ENCODE data around the gene SNN. TPM values are rescaled to one million over a fixed set of nuclear protein-coding genes. Genes with fewer than 3 reads are reported as not detected.

Gene SNN
- total and polyA plus RNA-seq, 9 of the 15 experiments (the other 6 are each of a cell fraction or from before 2014, with no cell fraction given) = 0.07 to 2.9 (median 1.9) TPM

DNA sequence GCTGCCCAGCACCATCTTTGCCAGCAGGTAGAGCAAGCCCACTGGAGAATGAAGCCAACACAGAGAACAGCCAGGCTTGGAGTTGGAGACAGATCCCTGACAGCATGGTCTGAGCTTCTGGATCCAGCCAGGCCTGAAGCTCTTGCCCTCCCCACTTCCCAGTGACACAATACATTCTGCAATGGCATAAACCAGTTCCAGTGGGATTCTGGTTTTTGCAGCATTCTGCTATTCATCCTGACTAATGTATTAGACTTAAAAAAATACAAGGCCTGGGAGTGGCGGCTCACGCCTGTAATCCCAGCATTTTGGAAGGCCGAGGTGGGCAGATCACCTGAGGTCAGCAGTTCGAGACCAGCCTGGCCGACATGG lies 41.0 kb upstream of the SNN start:
- no peak overlapping the region for H3K4me3 ChIP-seq
- no peak for FAIRE-seq
- H3K9me3 ChIP-seq (replicated peaks; ENCODE audit: control insufficient read depth, insufficient read depth, low read depth, low read length) = no peaks in the 10 kb centered on the region
- intact Hi-C loops (cut with micrococcal nuclease) = no loop called here
- no TSS peak for BruUV-seq (replicated peaks)
- no peak overlapping the region; the same call in 2 of the 3 replicates for H3K27ac ChIP-seq (ENCODE audit: extremely low read depth, low read depth, low read length)
- in situ Hi-C loops (cut with MboI) = no loop called here
- TF ChIP-seq ZFX (CRISPR knock-in tag; IDR thresholded peaks at IDR 0.05) (peak; percentile 44; the same call in 1 of the 2 replicates), IRF2 (CRISPR knock-in tag; IDR thresholded peaks at IDR 0.05) (no peak), ZNF165 (CRISPR knock-in tag; IDR thresholded peaks at IDR 0.05; ENCODE audit: borderline replicate concordance) (0 out of 2 replicates have a peak, but pooled peaks have one; percentile 23), C11orf30 (IDR thresholded peaks at IDR 0.05; ENCODE audit: low read depth) (peak; percentile 25; the same call in 1 of the 2 replicates), GTF2E2 (tag; IDR thresholded peaks at IDR 0.05) (peak; percentile 36; the same call in 1 of the 2 replicates), ZNF12 (CRISPR knock-in tag; IDR thresholded peaks at IDR 0.05) (peak; percentile 89; the same call in 1 of the 2 replicates), NR4A1 (CRISPR knock-in tag; IDR thresholded peaks at IDR 0.05) (no peak), NR4A1 (tag; IDR thresholded peaks at IDR 0.05) (0 out of 2 replicates have a peak, but pooled peaks have one; percentile 25), CBFA2T3 (IDR thresholded peaks at IDR 0.05) (no peak), TFAM (CRISPR knock-in tag; conservative IDR thresholded peaks at IDR 0.05) (no peak)
- TF ChIP-seq, protein P1, sequence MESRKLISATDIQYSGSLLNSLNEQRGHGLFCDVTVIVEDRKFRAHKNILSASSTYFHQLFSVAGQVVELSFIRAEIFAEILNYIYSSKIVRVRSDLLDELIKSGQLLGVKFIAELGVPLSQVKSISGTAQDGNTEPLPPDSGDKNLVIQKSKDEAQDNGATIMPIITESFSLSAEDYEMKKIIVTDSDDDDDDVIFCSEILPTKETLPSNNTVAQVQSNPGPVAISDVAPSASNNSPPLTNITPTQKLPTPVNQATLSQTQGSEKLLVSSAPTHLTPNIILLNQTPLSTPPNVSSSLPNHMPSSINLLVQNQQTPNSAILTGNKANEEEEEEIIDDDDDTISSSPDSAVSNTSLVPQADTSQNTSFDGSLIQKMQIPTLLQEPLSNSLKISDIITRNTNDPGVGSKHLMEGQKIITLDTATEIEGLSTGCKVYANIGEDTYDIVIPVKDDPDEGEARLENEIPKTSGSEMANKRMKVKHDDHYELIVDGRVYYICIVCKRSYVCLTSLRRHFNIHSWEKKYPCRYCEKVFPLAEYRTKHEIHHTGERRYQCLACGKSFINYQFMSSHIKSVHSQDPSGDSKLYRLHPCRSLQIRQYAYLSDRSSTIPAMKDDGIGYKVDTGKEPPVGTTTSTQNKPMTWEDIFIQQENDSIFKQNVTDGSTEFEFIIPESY (CRISPR knock-in tag; IDR thresholded peaks at IDR 0.05) = 0 out of 2 replicates have a peak, but pooled peaks have one; percentile 14
- TF ChIP-seq, protein P2, sequence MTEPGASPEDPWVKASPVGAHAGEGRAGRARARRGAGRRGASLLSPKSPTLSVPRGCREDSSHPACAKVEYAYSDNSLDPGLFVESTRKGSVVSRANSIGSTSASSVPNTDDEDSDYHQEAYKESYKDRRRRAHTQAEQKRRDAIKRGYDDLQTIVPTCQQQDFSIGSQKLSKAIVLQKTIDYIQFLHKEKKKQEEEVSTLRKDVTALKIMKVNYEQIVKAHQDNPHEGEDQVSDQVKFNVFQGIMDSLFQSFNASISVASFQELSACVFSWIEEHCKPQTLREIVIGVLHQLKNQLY (CRISPR knock-in tag; conservative IDR thresholded peaks at IDR 0.05) = no peak
- POLR2A ChIA-PET = interaction anchor here (0.6 to 1.6 kb wide), 3 partner anchors 10 to 224 kb away, joined by 3 to 8 read pairs (median 3); no protein-coding TSS in a partner anchor
- CTCF ChIA-PET (ENCODE audit: low intra/inter-chr PET ratio) = no interaction called here
- DNase-seq (ENCODE audit: extremely low read depth in 1 of 4, low spot score in 3 of 4) = no peak
- 85% methylated on average over 5 of the region's 5 CpGs for WGBS (ENCODE audit: insufficient coverage, low coverage, missing lambda C conversion rate)
- H3K4me1 ChIP-seq (replicated peaks in 1 of 2; ENCODE audit: control insufficient read depth in 2 of 2, insufficient read depth in 2 of 2, low read length in 2 of 2) = peaks cover 11 to 26% of the 10 kb centered on the region in 2 experiments
- no peaks in the 10 kb centered on the region for H3K79me2 ChIP-seq (ENCODE audit: control insufficient read depth, insufficient read depth, low read length)
- no peaks in the 10 kb centered on the region for H4K20me1 ChIP-seq (replicated peaks; ENCODE audit: control insufficient read depth, insufficient read depth, low read length)
- H3K9ac ChIP-seq (ENCODE audit: insufficient read depth in 1 of 2, low read depth in 2 of 2, low read length in 2 of 2) = peak overlapping the region in 1 of 2 experiments; percentile 14; a peak in 1 of 4 replicates
- no peaks in the 10 kb centered on the region for H3K36me3 ChIP-seq (ENCODE audit: control insufficient read depth, insufficient read depth, low read length)
- no peak overlapping the region for H3K4me2 ChIP-seq (ENCODE audit: insufficient read depth, low read length)
- H2AFZ ChIP-seq (ENCODE audit: low read depth, low read length) = no peak overlapping the region
- H3K9me1 ChIP-seq (ENCODE audit: control insufficient read depth, insufficient read depth, low read length) = no peaks in the 10 kb centered on the region
- no peak; the same call in 2 of the 3 replicates for ATAC-seq
- peaks cover 0 to 13% of the 10 kb centered on the region in 2 experiments; a peak in 2 of 5 replicates for H3K27me3 ChIP-seq (ENCODE audit: control insufficient read depth in 2 of 2, insufficient read depth in 2 of 2, low read length in 2 of 2)

Measured in K562 (cell line).